ENCODE data around the gene RIPOR3. TPM values are rescaled to one million over a fixed set of nuclear protein-coding genes. Genes with fewer than 3 reads are reported as not detected.

RIPOR3 gene
- total RNA-seq, 4 donors from 2014 or later, result 6.1 to 25.7 (median 15.3) TPM

GRCh38 chr20:50695135-50695872 lies 4.0 kb upstream of the RIPOR3 start:
- no peak overlapping the region for H3K4me3 ChIP-seq
- WGBS, result 56% methylated on average over 6 of the region's 9 CpGs
- TF ChIP-seq POLR2AphosphoS5 (IDR thresholded peaks at IDR 0.05), result peak; percentile 12 to 40
- no peak for TF ChIP-seq EP300 (IDR thresholded peaks at IDR 0.05)
- H3K36me3 ChIP-seq, result no peaks in the 10 kb centered on the region
- DNase-seq (ENCODE audit: extremely low spot score), result no peak
- H3K27ac ChIP-seq (replicated peaks in 1 of 4), result peak overlapping the region; percentile 32 to 63 (median 49)
- intact Hi-C loops (cut with DNase I), result no loop called here
- H3K9me3 ChIP-seq, result no peaks in the 10 kb centered on the region
- H3K4me1 ChIP-seq, result peaks cover 8 to 33% (median 22%) of the 10 kb centered on the region in 4 donors
- peaks cover 0 to 23% (median 5%) of the 10 kb centered on the region in 4 donors for H3K27me3 ChIP-seq

- no peak for TF ChIP-seq POLR2AphosphoS5 (IDR thresholded peaks at IDR 0.05)
- no peak for TF ChIP-seq EP300 (IDR thresholded peaks at IDR 0.05)
- intact Hi-C loops (cut with DNase I), result no loop called here
- DNase-seq (ENCODE audit: extremely low spot score), result no peak
- Histone ChIP-seq H3K27me3 (peaks cover 0 to 30% (median 5%) of the 10 kb centered on the region in 4 donors), H3K27ac (replicated peaks in 1 of 4) (peak overlapping the region; percentile 32 to 63 (median 49)), H3K4me3 (no peak overlapping the region), H3K4me1 (peaks cover 8 to 33% (median 22%) of the 10 kb centered on the region in 4 donors), H3K36me3 (no peaks in the 10 kb centered on the region), H3K9me3 (no peaks in the 10 kb centered on the region)
- 79% methylated on average over 9 of the region's 9 CpGs for WGBS
Measured at GRCh38 chr20:50694379-50695134, 3.2 kb upstream of the RIPOR3 start.

- WGBS, result 100% methylated on average over 1 of the region's 1 CpG
- Histone ChIP-seq H3K27me3 (peaks cover 0 to 30% (median 5%) of the 10 kb centered on the region in 4 donors), H3K9me3 (no peaks in the 10 kb centered on the region), H3K4me3 (no peak overlapping the region), H3K27ac (replicated peaks in 1 of 4) (peak overlapping the region in 2 of 4 donors; percentile 71 to 72), H3K36me3 (no peaks in the 10 kb centered on the region), H3K4me1 (peaks cover 8 to 33% (median 22%) of the 10 kb centered on the region in 4 donors)
- intact Hi-C loops (cut with DNase I), result no loop called here
- DNase-seq (ENCODE audit: extremely low spot score), result no peak
- TF ChIP-seq POLR2AphosphoS5 (IDR thresholded peaks at IDR 0.05), result no peak
- no peak for TF ChIP-seq CTCF (IDR thresholded peaks at IDR 0.05)
- TF ChIP-seq EP300 (IDR thresholded peaks at IDR 0.05), result no peak
- TF ChIP-seq POLR2A (IDR thresholded peaks at IDR 0.05; ENCODE audit: low read depth), result no peak
Measured at GRCh38 chr20:50693001-50693400, 1.7 kb upstream of the RIPOR3 start.

- Histone ChIP-seq H3K4me1 (peaks cover 8 to 33% (median 22%) of the 10 kb centered on the region in 4 donors), H3K9me3 (no peaks in the 10 kb centered on the region), H3K4me3 (no peak overlapping the region), H3K27me3 (peaks cover 0 to 30% (median 5%) of the 10 kb centered on the region in 4 donors), H3K27ac (replicated peaks in 1 of 4) (peak overlapping the region; percentile 71 to 78 (median 72)), H3K36me3 (no peaks in the 10 kb centered on the region)
- WGBS, result 86% methylated on average over 2 of the region's 2 CpGs
- DNase-seq (ENCODE audit: extremely low spot score), result no peak
- intact Hi-C loops (cut with DNase I), result no loop called here
- no peak for TF ChIP-seq CTCF (IDR thresholded peaks at IDR 0.05)
- no peak for TF ChIP-seq POLR2AphosphoS5 (IDR thresholded peaks at IDR 0.05)
- TF ChIP-seq EP300 (IDR thresholded peaks at IDR 0.05), result no peak
Measured at GRCh38 chr20:50692552-50692933, 1.2 kb upstream of the RIPOR3 start.

- intact Hi-C loops (cut with DNase I), result no loop called here
- Histone ChIP-seq H3K27ac (replicated peaks in 1 of 4) (peak overlapping the region; percentile 71 to 78 (median 72)), H3K4me3 (peak overlapping the region; percentile 52 to 62 (median 55)), H3K9me3 (no peaks in the 10 kb centered on the region), H3K27me3 (peaks cover 0 to 30% (median 5%) of the 10 kb centered on the region in 4 donors), H3K4me1 (peaks cover 8 to 38% (median 22%) of the 10 kb centered on the region in 4 donors), H3K36me3 (no peaks in the 10 kb centered on the region)
- WGBS, result 56% methylated on average over 18 of the region's 23 CpGs
- no peak for DNase-seq (ENCODE audit: extremely low spot score)
- TF ChIP-seq POLR2AphosphoS5 (IDR thresholded peaks at IDR 0.05) (peak in 1 of 2 donors; percentile 16), EP300 (IDR thresholded peaks at IDR 0.05) (no peak)
Measured at GRCh38 chr20:50691573-50692551, 520 bp upstream of the RIPOR3 start.
